GM12873 (cell line): ENCODE measurements around the gene DAB1.

Experiments used
- CTCF ChIP-seq: IDR thresholded peaks from 2 replicates; pipeline ENCODE4 v1.5.1; 2012; ENCODE audit warnings: low read depth, mild to moderate bottlenecking, moderate library complexity, low read length, control low read depth; ENCODE audit not compliant: insufficient read depth; ENCODE audit errors: missing control alignments

Gene DAB1

GRCh38 chr1:57208741-57209302, 215.0 kb downstream of the DAB1 start:
- no peak for TF ChIP-seq CTCF

- TF ChIP-seq CTCF: no peak
Measured at GRCh38 chr1:57206038-57206437, 217.8 kb downstream of the DAB1 start.

GRCh38 chr1:57204942-57205787, 218.7 kb downstream of the DAB1 start:
- TF ChIP-seq CTCF: no peak

GRCh38 chr1:57204091-57204490, 219.8 kb downstream of the DAB1 start:
- TF ChIP-seq CTCF: no peak

GRCh38 chr1:57202241-57202640, 221.6 kb downstream of the DAB1 start:
- no peak for TF ChIP-seq CTCF

- no peak for TF ChIP-seq CTCF
Measured at GRCh38 chr1:57198912-57199311, 224.9 kb downstream of the DAB1 start.

- TF ChIP-seq CTCF: no peak
Measured at GRCh38 chr1:57195436-57195941, 228.4 kb downstream of the DAB1 start.
